HepG2 (cell line): ENCODE data around the gene NSMCE1. TPM values are rescaled to one million over a fixed set of nuclear protein-coding genes. Genes with fewer than 3 reads are reported as not detected.

Experiments used
- ATAC-seq: fragments of 200-7000 bp; cut with Tn5 transposase; 3 replicates; pipeline ENCODE4 v1.9.1; 2020; ENCODE audit warnings: mild to moderate bottlenecking, moderate library complexity
- BruUV-seq: library from RNA; stranded (reverse); fragments of 400-500 nt; replicated peaks from 2 replicates; lab custom pipeline; 2021; lab: Mats Ljungman, UMichigan
- CTCF ChIA-PET: fragments of 300-600 bp; formaldehyde crosslinking; extraction: SDS; loops from one replicate; lab custom pipeline; 2021; ENCODE audit warnings: low total read pairs, inconsistent platforms, low intra/inter-chr PET ratio; lab: Yijun Ruan, JAX
- POLR2A ChIA-PET: fragments of 350-600 bp; sonication (Branson Sonifier 250); formaldehyde crosslinking; loops from one replicate; lab custom pipeline; 2020; ENCODE audit warnings: antibody characterized with exemption, inconsistent platforms; lab: Yijun Ruan, JAX
- DNase-seq: peaks from one replicate; pipeline ENCODE4 v3.0.0-alpha.2; 2015; ENCODE audit warnings: low spot score
- FAIRE-seq: peaks from 3 replicates; lab custom pipeline; 2011; peaks lifted over from hg19 to GRCh38; lab: Jason Lieb, UNC
- H2AFZ ChIP-seq: one replicate; pipeline ENCODE4 v1.6.1; 2011; ENCODE audit warnings: low read length, inconsistent platforms
- H3K27ac ChIP-seq: fragments of 300-600 bp; 3 replicates; pipeline ENCODE4 v1.8.0; 2011; ENCODE audit warnings: mixed run types, mild to moderate bottlenecking, mixed read lengths, low read length, inconsistent platforms; ENCODE audit not compliant: insufficient read depth; ENCODE audit errors: extremely low read length
- H3K27me3 ChIP-seq, 2 experiments: fragments of 200-600 bp in 1 of 2; 2 replicates in 1 of 2; 3 replicates in 1 of 2; pipeline versions ENCODE4 v1.6.0 to v1.8.0; 2011; ENCODE audit warnings: low read length in 2 of 2, mild to moderate bottlenecking in 2 of 2, moderate library complexity in 2 of 2, inconsistent platforms in 1 of 2; ENCODE audit not compliant: insufficient read depth in 2 of 2, control insufficient read depth in 1 of 2
- H3K36me3 ChIP-seq, 2 experiments: fragments of 200-600 bp in 1 of 2; replicated peaks in 1 of 2; 2 replicates in 1 of 2; 3 replicates in 1 of 2; pipeline versions ENCODE4 v1.5.1 to v1.8.0; 2011; ENCODE audit warnings: low read length in 2 of 2, inconsistent platforms in 1 of 2; ENCODE audit not compliant: insufficient read depth in 2 of 2, control insufficient read depth in 1 of 2
- H3K4me1 ChIP-seq: 2 replicates; pipeline ENCODE4 v1.5.1; 2012; ENCODE audit warnings: low read length, inconsistent platforms; ENCODE audit not compliant: insufficient read depth
- H3K4me2 ChIP-seq: 2 replicates; pipeline ENCODE4 v1.6.0; 2011; ENCODE audit warnings: low read depth, low read length, inconsistent platforms
- H3K4me3 ChIP-seq, 3 experiments: fragments of 200-600 bp in 1 of 3; sonication (generic), shearing (Covaris generic) in 1 of 3; replicated peaks in 1 of 3; 2 replicates each; pipeline ENCODE4 v1.5.1; 2011 to 2016; ENCODE audit warnings: low read length in 3 of 3, inconsistent platforms in 2 of 3, low read depth in 2 of 3, mild to moderate bottlenecking in 2 of 3, control low read depth in 1 of 3, mixed read lengths in 1 of 3; ENCODE audit not compliant: insufficient read depth in 1 of 3
- H3K79me2 ChIP-seq: one replicate; pipeline ENCODE4 v1.6.1; 2011; ENCODE audit warnings: low read length, inconsistent platforms; ENCODE audit not compliant: insufficient read depth
- H3K9ac ChIP-seq: 2 replicates; pipeline ENCODE4 v1.6.0; 2011; ENCODE audit warnings: mild to moderate bottlenecking, low read depth, low read length, inconsistent platforms; ENCODE audit not compliant: insufficient read depth
- H3K9me3 ChIP-seq: 2 replicates; pipeline ENCODE4 v1.5.1; 2012; ENCODE audit warnings: mild to moderate bottlenecking, low read length
- H4K20me1 ChIP-seq: 2 replicates; pipeline ENCODE4 v1.6.0; 2011; ENCODE audit warnings: inconsistent platforms, mild to moderate bottlenecking, low read length, moderate library complexity; ENCODE audit not compliant: insufficient read depth
- ADNP ChIP-seq: sonication (generic); formaldehyde crosslinking; IDR thresholded peaks from 2 replicates; pipeline ENCODE4 v1.4.0; 2020; ENCODE audit warnings: missing genetic modification reagents
- AFF4 ChIP-seq: sonication (generic); formaldehyde crosslinking; IDR thresholded peaks from 2 replicates; pipeline ENCODE4 v1.4.0; 2020; ENCODE audit warnings: missing genetic modification reagents
- BRD4 ChIP-seq: sonication (generic); formaldehyde crosslinking; IDR thresholded peaks from 2 replicates; pipeline ENCODE4 v1.4.0; 2020; ENCODE audit warnings: missing genetic modification reagents
- CTCF ChIP-seq: sonication (generic); formaldehyde crosslinking; IDR thresholded peaks from 2 replicates; pipeline ENCODE4 v1.5.0; 2020; ENCODE audit warnings: mild to moderate bottlenecking, missing genetic modification reagents, moderate library complexity
- NFE2 ChIP-seq: sonication (generic); formaldehyde crosslinking; IDR thresholded peaks from 2 replicates; pipeline ENCODE4 v1.4.0; 2020; ENCODE audit warnings: missing genetic modification reagents
- TBX2 ChIP-seq: sonication (generic); formaldehyde crosslinking; IDR thresholded peaks from 2 replicates; pipeline ENCODE4 v1.5.0; 2020; ENCODE audit warnings: missing genetic modification reagents, mild to moderate bottlenecking, borderline replicate concordance
- TRIM24 ChIP-seq: sonication (generic); formaldehyde crosslinking; IDR thresholded peaks from 2 replicates; pipeline ENCODE4 v1.8.0; 2022; ENCODE audit warnings: mild to moderate bottlenecking, missing genetic modification reagents
- ZFP36L2 ChIP-seq: sonication (generic); formaldehyde crosslinking; IDR thresholded peaks from 2 replicates; pipeline ENCODE4 v1.4.0; 2020; ENCODE audit warnings: missing genetic modification reagents
- ZNF317 ChIP-seq: sonication (generic); formaldehyde crosslinking; IDR thresholded peaks from 2 replicates; pipeline ENCODE4 v1.5.0; 2020; ENCODE audit warnings: mild to moderate bottlenecking, missing genetic modification reagents
- ZNF556 ChIP-seq: sonication (generic); formaldehyde crosslinking; IDR thresholded peaks from 2 replicates; pipeline ENCODE4 v1.4.0; 2020; ENCODE audit warnings: mild to moderate bottlenecking, missing genetic modification reagents, borderline replicate concordance
- ZNF766 ChIP-seq: sonication (generic); formaldehyde crosslinking; IDR thresholded peaks from 2 replicates; pipeline ENCODE4 v1.5.0; 2020; ENCODE audit warnings: missing genetic modification reagents, borderline replicate concordance
- ZNF800 ChIP-seq: sonication (generic); formaldehyde crosslinking; IDR thresholded peaks from 2 replicates; pipeline ENCODE4 v1.4.0; 2020; ENCODE audit warnings: missing genetic modification reagents
- ZNF841 ChIP-seq: sonication (generic); formaldehyde crosslinking; IDR thresholded peaks from 2 replicates; pipeline ENCODE4 v1.8.1; 2023; ENCODE audit warnings: missing genetic modification reagents, borderline replicate concordance
- ZSCAN21 ChIP-seq: sonication (generic); formaldehyde crosslinking; IDR thresholded peaks from 2 replicates; pipeline ENCODE4 v1.8.0; 2022; ENCODE audit warnings: mild to moderate bottlenecking, missing genetic modification reagents, moderate library complexity, borderline replicate concordance
- ZXDC ChIP-seq: sonication (generic); formaldehyde crosslinking; IDR thresholded peaks from 2 replicates; pipeline ENCODE4 v1.5.0; 2020; ENCODE audit warnings: mild to moderate bottlenecking, missing genetic modification reagents
- WGBS: methylation state at CpG from one replicate; pipeline ENCODE4 v1.1.6; 2017; ENCODE audit warnings: low lambda C conversion rate; 5-methylcytosine and 5-hydroxymethylcytosine counted together
- in situ Hi-C: cut with HindIII; loops from 2 replicates; pipeline ENCODE4 v1.10.0; 2017; ENCODE audit warnings: low pct_unique_long_range_greater_than_20kb; ENCODE audit not compliant: extremely low pct_ligation_motif_present
- intact Hi-C: fragments of 100-400 bp; cut with micrococcal nuclease; formaldehyde crosslinking; loops from one replicate; pipeline ENCODE4 v1.10.0; 2022; ENCODE audit not compliant: unreplicated experiment
- polyA plus RNA-seq, 8 experiments: library from polyadenylated mRNA; depleted of rRNA in 3 of 8; stranded (reverse) in 7 of 8; unstranded in 1 of 8; fragments of >200 nt; fragmentation: Illumina TruSeq in 4 of 8; extraction: Trizol in 4 of 8; gene quantifications; 2 replicates each; pipeline versions ENCODE4 v1.2.1 to v1.2.3, GENCODE V29; 2011 to 2016; ENCODE audit warnings: low read depth in 4 of 8, missing spikeins in 1 of 8, mixed read lengths in 1 of 8; ENCODE audit not compliant: insufficient read depth in 1 of 8
- total RNA-seq, 5 experiments: library from RNA; depleted of rRNA; stranded (reverse); fragments of >200 nt; fragmentation: Illumina TruSeq; extraction: Trizol; gene quantifications; 2 replicates each; pipeline ENCODE4 v1.2.3, GENCODE V29; 2016; ENCODE audit warnings: low read depth in 1 of 5

NSMCE1 gene
- total and polyA plus RNA-seq, 2 of the 13 experiments (the other 11 are each of a cell fraction or from before 2014, with no cell fraction given): 42.7 to 52.9 TPM

- Histone ChIP-seq H3K4me2 (no peak overlapping the region), H3K9ac (no peak overlapping the region), H3K4me1 (no peaks in the 10 kb centered on the region), H2AFZ (no peak overlapping the region), H3K4me3 (no peak overlapping the region), H3K27ac (no peak overlapping the region), H3K79me2 (no peaks in the 10 kb centered on the region), H3K36me3 (peaks cover 4 to 9% of the 10 kb centered on the region in 2 experiments; a peak in 3 of 5 replicates), H3K9me3 (no peaks in the 10 kb centered on the region), H4K20me1 (no peaks in the 10 kb centered on the region), H3K27me3 (no peaks in the 10 kb centered on the region)
- FAIRE-seq (no peak), DNase-seq (no peak), ATAC-seq (no peak)
- in situ Hi-C loops (no loop called here), intact Hi-C loops (no loop called here)
- WGBS: 94% methylated on average over 9 of the region's 9 CpGs
- ChIA-PET CTCF (no interaction called here), POLR2A (no interaction called here)
- no TSS peak for BruUV-seq
- no peak for TF ChIP-seq NFE2 (CRISPR knock-in tag)
- no peak for TF ChIP-seq ZXDC (CRISPR knock-in tag)
- TF ChIP-seq BRD4 (CRISPR knock-in tag): no peak
- no peak for TF ChIP-seq TBX2 (CRISPR knock-in tag)
- no peak for TF ChIP-seq ZNF841 (CRISPR knock-in tag)
- TF ChIP-seq AFF4 (CRISPR knock-in tag): no peak
- no peak for TF ChIP-seq ZNF766 (CRISPR knock-in tag)
- no peak for TF ChIP-seq CTCF (CRISPR knock-in tag)
- no peak for TF ChIP-seq ZNF556
- no peak for TF ChIP-seq ZNF317 (CRISPR knock-in tag)
- TF ChIP-seq ZSCAN21 (CRISPR knock-in tag): no peak
- TF ChIP-seq ZFP36L2 (CRISPR knock-in tag): no peak
- no peak for TF ChIP-seq ADNP (CRISPR knock-in tag)
- no peak for TF ChIP-seq TRIM24 (CRISPR knock-in tag)
- TF ChIP-seq ZNF800 (CRISPR knock-in tag): no peak
Observed at GRCh38 chr16:27220120-27220519, 48.5 kb downstream of the NSMCE1 start.
